ENCODE results near the gene NEK7. TPM values are rescaled to one million over a fixed set of nuclear protein-coding genes. Genes with fewer than 3 reads are reported as not detected.
A peak's percentile ranks its signal among the peaks of the same experiment; 100 is the strongest.

NEK7 gene
- total and polyA plus RNA-seq, 9 of the 15 experiments (the other 6 are each of a cell fraction or from before 2014, with no cell fraction given) = 8.5 to 37.3 (median 27.7) TPM

DNA sequence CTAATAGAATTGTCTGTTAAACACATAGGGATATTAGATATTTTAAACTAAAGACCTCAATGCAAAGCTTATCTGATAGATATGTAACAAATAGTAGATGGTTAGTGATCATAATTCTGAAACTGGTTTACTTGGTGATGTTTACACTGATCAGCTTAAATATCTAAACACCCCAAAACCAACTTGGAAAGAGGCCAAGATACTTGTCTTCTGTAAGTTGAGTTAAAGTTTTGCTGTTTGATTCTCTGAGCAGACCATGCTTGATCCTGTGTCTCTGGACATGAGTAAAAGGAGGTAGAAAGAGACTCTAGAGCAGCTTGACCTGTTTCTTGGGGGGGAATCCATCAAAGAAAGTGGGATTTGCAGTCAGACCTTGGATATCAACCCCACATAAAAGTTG, 107.5 kb downstream of the NEK7 start:
- intact Hi-C loops (cut with micrococcal nuclease) = no loop called here
- no peaks in the 10 kb centered on the region for H3K27me3 ChIP-seq (ENCODE audit: control insufficient read depth in 2 of 2, insufficient read depth in 2 of 2, low read length in 2 of 2)
- FAIRE-seq (no peak), DNase-seq (ENCODE audit: extremely low read depth in 1 of 4, low spot score in 3 of 4) (peak in 1 of 4 experiments; percentile 9), ATAC-seq (no peak)
- in situ Hi-C loops (cut with MboI) = no loop called here
- ChIA-PET POLR2A (interaction anchor here (0.9 to 1.6 kb wide), 4 partner anchors 9 to 19 kb away, joined by 3 to 6 read pairs (median 4); no protein-coding TSS in a partner anchor), CTCF (ENCODE audit: low intra/inter-chr PET ratio) (no interaction called here)
- no TSS peak for BruUV-seq (replicated peaks)
- H3K79me2 ChIP-seq (ENCODE audit: control insufficient read depth, insufficient read depth, low read length) = no peaks in the 10 kb centered on the region
- H3K9ac ChIP-seq (ENCODE audit: insufficient read depth in 1 of 2, low read depth in 2 of 2, low read length in 2 of 2) = no peak overlapping the region
- no peak overlapping the region for H3K4me2 ChIP-seq (ENCODE audit: insufficient read depth, low read length)
- no peak overlapping the region; the same call in 2 of the 3 replicates for H3K27ac ChIP-seq (ENCODE audit: extremely low read depth, low read depth, low read length)
- no peaks in the 10 kb centered on the region for H4K20me1 ChIP-seq (replicated peaks; ENCODE audit: control insufficient read depth, insufficient read depth, low read length)
- no peaks in the 10 kb centered on the region for H3K9me1 ChIP-seq (ENCODE audit: control insufficient read depth, insufficient read depth, low read length)
- peaks cover 0 to 14% of the 10 kb centered on the region in 2 experiments; a peak in 2 of 5 replicates for H3K4me1 ChIP-seq (replicated peaks in 1 of 2; ENCODE audit: control insufficient read depth in 2 of 2, insufficient read depth in 2 of 2, low read length in 2 of 2)
- TF ChIP-seq NFIC (IDR thresholded peaks at IDR 0.05) (peak; percentile 62), ZNF384 (IDR thresholded peaks at IDR 0.05; ENCODE audit: low read depth, low read length) (no peak)
- peaks cover 3% of the 10 kb centered on the region; the same call in 1 of the 3 replicates for H3K36me3 ChIP-seq (ENCODE audit: control insufficient read depth, insufficient read depth, low read length)
- no peak overlapping the region for H2AFZ ChIP-seq (ENCODE audit: low read depth, low read length)
- no peaks in the 10 kb centered on the region for H3K9me3 ChIP-seq (replicated peaks; ENCODE audit: control insufficient read depth, insufficient read depth, low read depth, low read length)
- H3K4me3 ChIP-seq = no peak overlapping the region

DNA sequence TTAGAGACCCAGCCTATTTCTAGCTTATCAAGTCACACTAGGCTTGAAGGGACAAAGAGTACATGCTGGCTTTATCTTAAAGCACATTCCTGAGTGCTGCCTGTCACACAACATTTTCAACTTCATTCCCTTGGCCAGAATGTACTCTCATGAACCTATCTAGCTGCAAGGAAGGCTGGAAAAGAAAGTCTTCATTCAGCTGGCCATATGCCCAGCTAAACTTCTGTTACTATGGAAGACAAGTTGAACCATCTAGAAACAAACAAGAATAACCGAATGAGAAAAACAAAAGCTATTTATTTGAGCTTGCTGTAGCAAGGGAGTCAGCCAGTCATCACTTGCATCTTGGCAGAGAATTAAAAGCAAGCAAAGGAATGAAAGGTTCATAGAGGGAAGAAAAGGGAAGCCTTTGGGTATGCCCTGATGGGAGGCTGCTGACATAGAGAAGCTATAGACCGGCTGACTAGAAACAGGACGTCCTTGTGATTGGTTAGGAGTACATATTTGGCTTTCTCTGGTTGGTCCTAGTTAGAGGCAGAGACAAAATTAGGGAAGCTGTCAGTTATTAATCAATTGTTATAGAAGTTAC, 108.4 kb downstream of the NEK7 start:
- H3K9me1 ChIP-seq (ENCODE audit: control insufficient read depth, insufficient read depth, low read length) = no peaks in the 10 kb centered on the region
- WGBS (ENCODE audit: insufficient coverage, low coverage, missing lambda C conversion rate) = 77% methylated on average over 3 of the region's 3 CpGs
- no peaks in the 10 kb centered on the region for H4K20me1 ChIP-seq (replicated peaks; ENCODE audit: control insufficient read depth, insufficient read depth, low read length)
- peak overlapping the region; percentile 0 for H3K27ac ChIP-seq (ENCODE audit: extremely low read depth, low read depth, low read length)
- no peak overlapping the region for H2AFZ ChIP-seq (ENCODE audit: low read depth, low read length)
- no peaks in the 10 kb centered on the region for H3K9me3 ChIP-seq (replicated peaks; ENCODE audit: control insufficient read depth, insufficient read depth, low read depth, low read length)
- H3K4me2 ChIP-seq (ENCODE audit: insufficient read depth, low read length) = 0 out of 2 replicates have a peak overlapping the region, but pooled peaks have one; percentile 15
- intact Hi-C loops (cut with micrococcal nuclease) (no loop called here), in situ Hi-C loops (cut with MboI) (no loop called here)
- H3K27me3 ChIP-seq (ENCODE audit: control insufficient read depth in 2 of 2, insufficient read depth in 2 of 2, low read length in 2 of 2) = no peaks in the 10 kb centered on the region
- no TSS peak for BruUV-seq (replicated peaks)
- no peak overlapping the region for H3K4me3 ChIP-seq
- ChIA-PET CTCF (ENCODE audit: low intra/inter-chr PET ratio) (no interaction called here), POLR2A (interaction anchor here (0.9 to 1.6 kb wide), 5 partner anchors 9 to 20 kb away, joined by 3 to 6 read pairs (median 4); no protein-coding TSS in a partner anchor)
- ATAC-seq = peak; percentile 86
- H3K9ac ChIP-seq (ENCODE audit: insufficient read depth in 1 of 2, low read depth in 2 of 2, low read length in 2 of 2) = no peak overlapping the region
- DNase-seq (ENCODE audit: extremely low read depth in 1 of 4, low spot score in 3 of 4) = peak in 2 of 4 experiments; percentile 33 to 66
- no peaks in the 10 kb centered on the region for H3K79me2 ChIP-seq (ENCODE audit: control insufficient read depth, insufficient read depth, low read length)
- peak; percentile 19 for FAIRE-seq
- H3K36me3 ChIP-seq (ENCODE audit: control insufficient read depth, insufficient read depth, low read length) = peaks cover 3% of the 10 kb centered on the region; the same call in 1 of the 3 replicates
- H3K4me1 ChIP-seq (replicated peaks in 1 of 2; ENCODE audit: control insufficient read depth in 2 of 2, insufficient read depth in 2 of 2, low read length in 2 of 2) = peaks cover 0 to 14% of the 10 kb centered on the region in 2 experiments; a peak in 2 of 5 replicates
- TF ChIP-seq SMARCA4 (IDR thresholded peaks at IDR 0.05) = 0 out of 2 replicates have a peak, but pooled peaks have one; percentile 31
- 0 out of 2 replicates have a peak, but pooled peaks have one; percentile 38 for TF ChIP-seq MEF2A (IDR thresholded peaks at IDR 0.05; ENCODE audit: control insufficient read depth, low read depth, low read length)
- TF ChIP-seq DDX20 (tag; IDR thresholded peaks at IDR 0.05; ENCODE audit: low read depth) = no peak
- TF ChIP-seq KLF10 (CRISPR knock-in tag; IDR thresholded peaks at IDR 0.05) = 0 out of 2 replicates have a peak, but pooled peaks have one; percentile 10
- TF ChIP-seq ZNF778 (CRISPR knock-in tag; IDR thresholded peaks at IDR 0.05) = no peak
- TF ChIP-seq CBFA2T3 (IDR thresholded peaks at IDR 0.05) = peak; percentile 68
- peak; percentile 18; the same call in 1 of the 2 replicates for TF ChIP-seq NCOR1 (IDR thresholded peaks at IDR 0.05)
- no peak for TF ChIP-seq GABPB1 (CRISPR knock-in tag; IDR thresholded peaks at IDR 0.05)
- TF ChIP-seq DPF2 (IDR thresholded peaks at IDR 0.05) = peak; percentile 50; the same call in 1 of the 2 replicates
- TF ChIP-seq ZNF263 (CRISPR knock-in tag; IDR thresholded peaks at IDR 0.05; ENCODE audit: borderline replicate concordance) = no peak
- TF ChIP-seq CBFA2T2 (conservative IDR thresholded peaks at IDR 0.05) = peak; percentile 37; the same call in 1 of the 2 replicates
- no peak for TF ChIP-seq POLR3A (IDR thresholded peaks at IDR 0.05; ENCODE audit: borderline replicate concordance, extremely low read depth, insufficient read depth, insufficient read length)
- 0 out of 2 replicates have a peak, but pooled peaks have one; percentile 29 for TF ChIP-seq SOX6 (IDR thresholded peaks at IDR 0.05)
- TF ChIP-seq NFIC (IDR thresholded peaks at IDR 0.05) = peak; percentile 44
- TF ChIP-seq RBM34 (IDR thresholded peaks at IDR 0.05; ENCODE audit: borderline replicate concordance, insufficient read depth, low read length) = no peak
- no peak for TF ChIP-seq POLR2AphosphoS5 (IDR thresholded peaks at IDR 0.05; ENCODE audit: control insufficient read depth, insufficient read depth, low read depth, low read length)
- TF ChIP-seq CBX3 (IDR thresholded peaks at IDR 0.05; ENCODE audit: borderline replicate concordance in 1 of 2, low read length in 2 of 2) = peak in 1 of 2 experiments; percentile 72; a peak in 1 of 3 replicates
